Mesothelial cell of epicardium (in vitro differentiated cells): ENCODE data around the gene GRM8. TPM values are rescaled to one million over a fixed set of nuclear protein-coding genes. Genes with fewer than 3 reads are reported as not detected.

ENCODE experiments used
- DNase-seq, 2 experiments: peaks; one replicate each; pipeline ENCODE4 v3.0.0; 2021; ENCODE audit warnings: low spot score in 2 of 2; ENCODE audit not compliant: unreplicated experiment in 2 of 2
- H3K27ac Mint-ChIP-seq: 2 replicates; pipeline ENCODE4 v1.8.0; 2021; ENCODE audit warnings: mixed read lengths
- H3K27me3 Mint-ChIP-seq: 2 replicates; pipeline ENCODE4 v1.8.0; 2021; ENCODE audit warnings: low read depth, mixed read lengths
- H3K36me3 Mint-ChIP-seq: 2 replicates; pipeline ENCODE4 v1.8.0; 2021; ENCODE audit warnings: mixed read lengths
- H3K4me1 Mint-ChIP-seq: 2 replicates; pipeline ENCODE4 v1.8.0; 2021; ENCODE audit warnings: mixed read lengths
- H3K4me3 Mint-ChIP-seq: 2 replicates; pipeline ENCODE4 v1.8.0; 2021; ENCODE audit warnings: mild to moderate bottlenecking, moderate library complexity, mixed read lengths
- H3K9me3 Mint-ChIP-seq: 2 replicates; pipeline ENCODE4 v1.8.0; 2021; ENCODE audit warnings: mixed read lengths
- total RNA-seq: library from RNA; stranded (reverse); gene quantifications from 3 replicates; pipeline ENCODE4 v1.2.1, GENCODE V29; 2021
- TF ChIP-seq, protein P1 (sequence below): fragments of 200-600 bp; sonication (generic); IDR thresholded peaks from one replicate; pipeline ENCODE4 v1.5.0; 2021; ENCODE audit warnings: antibody characterized with exemption; ENCODE audit not compliant: unreplicated experiment

The GRM8 gene
- total RNA-seq, 1 donor from 2014 or later = 1.0 TPM

DNA sequence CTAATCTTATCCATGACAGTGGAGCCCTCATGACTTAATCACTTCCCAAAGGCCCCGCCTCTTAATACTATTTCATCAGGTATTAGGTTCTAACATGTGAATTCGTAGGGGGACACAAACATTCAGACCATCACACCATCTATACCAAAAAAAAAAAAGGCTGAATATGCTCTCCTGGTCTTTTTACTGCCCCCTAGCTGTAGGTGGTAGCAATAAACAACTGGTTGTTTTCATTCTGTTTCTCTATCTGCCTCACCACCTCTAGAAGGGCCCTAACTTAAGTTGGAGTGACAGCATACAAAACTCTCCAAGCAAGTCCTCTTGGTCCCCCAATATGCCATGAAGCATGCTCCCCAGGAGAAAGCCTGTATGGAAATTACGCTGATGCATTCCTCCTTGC lies 94.1 kb downstream of the GRM8 start:
- Mint-ChIP-seq H3K36me3 (no peaks in the 10 kb centered on the region), H3K9me3 (no peaks in the 10 kb centered on the region), H3K27ac (no peak overlapping the region), H3K27me3 (peaks cover 37% of the 10 kb centered on the region), H3K4me1 (no peaks in the 10 kb centered on the region), H3K4me3 (no peak overlapping the region)
- no peak for DNase-seq
- TF ChIP-seq, protein P1, sequence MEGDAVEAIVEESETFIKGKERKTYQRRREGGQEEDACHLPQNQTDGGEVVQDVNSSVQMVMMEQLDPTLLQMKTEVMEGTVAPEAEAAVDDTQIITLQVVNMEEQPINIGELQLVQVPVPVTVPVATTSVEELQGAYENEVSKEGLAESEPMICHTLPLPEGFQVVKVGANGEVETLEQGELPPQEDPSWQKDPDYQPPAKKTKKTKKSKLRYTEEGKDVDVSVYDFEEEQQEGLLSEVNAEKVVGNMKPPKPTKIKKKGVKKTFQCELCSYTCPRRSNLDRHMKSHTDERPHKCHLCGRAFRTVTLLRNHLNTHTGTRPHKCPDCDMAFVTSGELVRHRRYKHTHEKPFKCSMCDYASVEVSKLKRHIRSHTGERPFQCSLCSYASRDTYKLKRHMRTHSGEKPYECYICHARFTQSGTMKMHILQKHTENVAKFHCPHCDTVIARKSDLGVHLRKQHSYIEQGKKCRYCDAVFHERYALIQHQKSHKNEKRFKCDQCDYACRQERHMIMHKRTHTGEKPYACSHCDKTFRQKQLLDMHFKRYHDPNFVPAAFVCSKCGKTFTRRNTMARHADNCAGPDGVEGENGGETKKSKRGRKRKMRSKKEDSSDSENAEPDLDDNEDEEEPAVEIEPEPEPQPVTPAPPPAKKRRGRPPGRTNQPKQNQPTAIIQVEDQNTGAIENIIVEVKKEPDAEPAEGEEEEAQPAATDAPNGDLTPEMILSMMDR = no peak

DNA sequence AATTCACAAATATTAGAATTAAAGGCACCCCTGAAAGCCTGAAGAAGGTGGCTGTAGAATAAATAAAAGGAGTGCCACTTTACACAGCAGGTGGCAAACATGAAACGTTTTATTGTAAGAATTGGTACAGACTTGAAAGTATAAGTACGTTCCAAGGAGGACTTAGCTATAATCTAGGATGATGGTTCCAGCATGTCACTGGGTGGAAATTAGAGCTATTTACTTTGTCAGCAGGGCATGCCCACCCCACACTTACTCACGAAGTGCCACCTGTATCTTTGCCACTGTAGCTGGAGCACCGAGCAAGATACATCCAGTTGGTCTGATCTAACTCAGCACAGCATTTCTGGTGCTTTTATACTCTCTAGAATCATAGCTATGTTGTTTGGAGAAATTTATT lies 97.8 kb downstream of the GRM8 start:
- H3K27me3 Mint-ChIP-seq = peaks cover 35% of the 10 kb centered on the region
- H3K27ac Mint-ChIP-seq = no peak overlapping the region
- TF ChIP-seq, protein P1 = no peak
- no peak for DNase-seq
- H3K36me3 Mint-ChIP-seq = no peaks in the 10 kb centered on the region
- no peaks in the 10 kb centered on the region for H3K4me1 Mint-ChIP-seq
- no peak overlapping the region for H3K4me3 Mint-ChIP-seq
- H3K9me3 Mint-ChIP-seq = no peaks in the 10 kb centered on the region

DNA sequence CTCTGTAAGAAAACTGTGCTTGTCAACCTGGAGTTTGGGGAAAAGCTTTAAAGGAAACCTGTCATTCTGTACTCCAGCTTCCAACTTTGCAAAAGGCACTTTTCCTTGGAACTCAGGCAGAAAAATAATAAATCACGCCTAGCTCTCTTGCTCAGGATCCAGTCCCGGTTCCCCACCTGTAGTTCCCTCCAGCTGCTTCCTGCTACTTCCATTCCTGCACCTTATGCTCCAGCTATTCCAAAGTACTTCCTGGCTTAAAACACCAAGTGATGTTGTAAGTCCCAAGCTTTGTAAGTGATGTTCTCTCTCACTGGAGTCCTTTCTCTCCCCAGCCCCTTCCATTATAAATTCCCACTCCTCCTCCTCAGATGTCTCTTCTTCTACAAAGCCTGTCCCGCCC lies 98.6 kb downstream of the GRM8 start:
- DNase-seq = no peak
- Mint-ChIP-seq H3K27me3 (peaks cover 35% of the 10 kb centered on the region), H3K27ac (no peak overlapping the region), H3K4me1 (no peaks in the 10 kb centered on the region), H3K9me3 (no peaks in the 10 kb centered on the region), H3K36me3 (no peaks in the 10 kb centered on the region), H3K4me3 (no peak overlapping the region)
- TF ChIP-seq, protein P1 = no peak

DNA sequence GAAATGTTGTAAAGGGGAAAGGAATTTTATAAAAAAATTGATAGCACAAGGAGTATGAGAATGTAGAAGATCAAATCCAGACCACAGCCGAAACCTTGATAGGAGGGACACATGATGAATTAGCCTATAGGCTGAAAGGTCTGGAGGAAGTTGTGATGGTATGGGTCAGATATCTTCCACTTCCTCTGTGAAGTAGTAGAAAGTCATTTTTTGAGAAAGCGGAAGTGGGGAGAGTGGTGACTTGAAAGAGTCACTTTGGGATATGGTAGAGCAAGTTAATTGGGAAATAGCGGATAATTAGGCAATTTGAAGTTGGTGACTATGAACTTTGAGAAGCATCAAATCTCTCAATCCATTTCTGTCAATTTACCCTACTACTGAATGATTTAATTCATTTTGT lies 99.4 kb downstream of the GRM8 start:
- no peaks in the 10 kb centered on the region for H3K36me3 Mint-ChIP-seq
- H3K27me3 Mint-ChIP-seq = peaks cover 35% of the 10 kb centered on the region
- no peak overlapping the region for H3K27ac Mint-ChIP-seq
- DNase-seq = no peak
- no peak overlapping the region for H3K4me3 Mint-ChIP-seq
- TF ChIP-seq, protein P1 = no peak
- H3K9me3 Mint-ChIP-seq = no peaks in the 10 kb centered on the region
- H3K4me1 Mint-ChIP-seq = no peaks in the 10 kb centered on the region

DNA sequence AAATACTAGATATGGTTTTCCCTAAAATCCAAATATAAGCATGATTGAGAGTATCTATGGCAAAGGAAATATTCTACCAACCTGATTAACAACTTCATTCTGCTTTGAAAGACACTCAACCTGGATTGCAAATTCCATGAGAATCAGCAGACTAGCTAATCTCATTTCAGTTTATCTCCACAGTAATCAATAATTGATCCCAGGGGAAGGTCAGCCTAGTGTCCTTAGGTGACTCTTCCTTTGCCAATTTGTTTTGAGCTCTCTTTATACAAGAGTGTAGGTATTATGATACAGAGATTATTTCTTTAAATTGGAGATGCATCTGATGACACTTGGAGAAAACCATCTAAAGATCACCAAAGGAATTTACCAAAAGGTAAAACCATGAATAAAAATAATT lies 100.3 kb downstream of the GRM8 start:
- H3K36me3 Mint-ChIP-seq = no peaks in the 10 kb centered on the region
- H3K27ac Mint-ChIP-seq = no peak overlapping the region
- TF ChIP-seq, protein P1 = no peak
- no peak for DNase-seq
- peaks cover 37% of the 10 kb centered on the region for H3K27me3 Mint-ChIP-seq
- H3K9me3 Mint-ChIP-seq = no peaks in the 10 kb centered on the region
- H3K4me1 Mint-ChIP-seq = no peaks in the 10 kb centered on the region
- no peak overlapping the region for H3K4me3 Mint-ChIP-seq

DNA sequence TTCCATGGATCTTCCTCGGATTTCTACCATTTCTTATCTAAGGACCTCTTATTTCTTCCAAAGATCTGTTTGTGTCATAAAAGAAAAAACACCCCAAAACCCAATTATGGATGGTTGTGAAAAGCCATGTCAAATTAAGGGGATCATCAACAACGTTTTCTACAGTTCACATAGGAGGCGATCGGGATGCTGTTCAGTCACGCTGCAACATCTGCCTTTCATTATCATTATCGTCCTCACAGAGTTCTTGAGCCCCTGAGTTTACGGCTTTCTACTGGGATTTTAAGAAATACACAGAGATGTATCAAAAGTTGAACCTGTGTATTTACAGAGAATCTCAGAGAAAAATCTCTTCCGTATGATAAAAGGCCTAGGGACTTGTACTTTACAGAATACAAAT lies 101.4 kb downstream of the GRM8 start:
- Mint-ChIP-seq H3K9me3 (no peaks in the 10 kb centered on the region), H3K36me3 (no peaks in the 10 kb centered on the region), H3K27me3 (peaks cover 31% of the 10 kb centered on the region), H3K4me1 (no peaks in the 10 kb centered on the region), H3K27ac (no peak overlapping the region), H3K4me3 (no peak overlapping the region)
- no peak for DNase-seq
- TF ChIP-seq, protein P1 = no peak
